Activated naive CD4-positive, alpha-beta T cell treated with anti-CD3 and anti-CD28 coated beads, Interleukin-2, amount 50 U/mL, for 24 hours (primary cell): ENCODE measurements around the gene OR2A12.
"Not testable (repeated sequence)": the region's sequence is repeated elsewhere in the genome, so short reads cannot be mapped to it uniquely, and the experiment has no call there.

Experiments used
- H3K27ac Mint-ChIP-seq: one replicate; pipeline ENCODE4 v1.8.0; 2021; ENCODE audit warnings: mild to moderate bottlenecking, mixed read lengths
- H3K27me3 Mint-ChIP-seq: one replicate; pipeline ENCODE4 v1.8.0; 2021; ENCODE audit warnings: mixed read lengths
- H3K36me3 Mint-ChIP-seq: one replicate; pipeline ENCODE4 v1.8.0; 2021; ENCODE audit warnings: mixed read lengths
- H3K4me1 Mint-ChIP-seq: one replicate; pipeline ENCODE4 v1.8.0; 2021; ENCODE audit warnings: mixed read lengths
- H3K4me3 Mint-ChIP-seq: one replicate; pipeline ENCODE4 v1.8.0; 2021; ENCODE audit warnings: mild to moderate bottlenecking, mixed read lengths
- H3K9me3 Mint-ChIP-seq: one replicate; pipeline ENCODE4 v1.8.0; 2021; ENCODE audit warnings: mixed read lengths

The OR2A12 gene, protein sequence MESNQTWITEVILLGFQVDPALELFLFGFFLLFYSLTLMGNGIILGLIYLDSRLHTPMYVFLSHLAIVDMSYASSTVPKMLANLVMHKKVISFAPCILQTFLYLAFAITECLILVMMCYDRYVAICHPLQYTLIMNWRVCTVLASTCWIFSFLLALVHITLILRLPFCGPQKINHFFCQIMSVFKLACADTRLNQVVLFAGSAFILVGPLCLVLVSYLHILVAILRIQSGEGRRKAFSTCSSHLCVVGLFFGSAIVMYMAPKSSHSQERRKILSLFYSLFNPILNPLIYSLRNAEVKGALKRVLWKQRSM

DNA sequence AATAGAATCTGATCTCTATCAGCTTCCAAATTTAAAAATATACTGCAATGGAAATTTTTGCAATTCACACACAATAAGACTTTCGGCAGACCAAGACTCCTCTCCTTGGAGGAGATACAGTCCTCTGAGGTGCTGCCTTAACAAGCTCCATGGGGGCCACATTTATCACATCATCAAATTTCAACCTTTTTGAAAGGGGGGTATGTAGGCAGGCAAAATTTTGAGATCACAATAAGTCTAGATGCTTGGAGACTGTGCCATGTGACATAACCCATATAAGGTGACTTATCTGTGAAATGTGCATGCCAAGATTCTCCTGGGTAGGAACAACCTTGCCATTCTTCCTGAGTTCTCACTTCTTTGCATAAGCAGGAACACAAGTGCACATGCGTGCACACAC, at the start of gene OR2A12:
OR2A12 (plus strand) TSS at position 301 of the 400 bp plus-strand sequence. CDS start 8,830 bp downstream, outside the sequence.
- Mint-ChIP-seq H3K4me1 (no peaks in the 10 kb centered on the region), H3K9me3 (peaks cover 6% of the 10 kb centered on the region), H3K4me3 (no peak within 1 kb of the TSS), H3K36me3 (no peaks in the 10 kb centered on the region), H3K27me3 (no peaks in the 10 kb centered on the region), H3K27ac (no peak within 1 kb of the TSS)

GRCh38 chr7:144036302-144036885, 49.7 kb upstream of the OR2A12 start:
- H3K36me3 Mint-ChIP-seq: no peaks in the 10 kb centered on the region
- H3K9me3 Mint-ChIP-seq: no peaks in the 10 kb centered on the region
- H3K27ac Mint-ChIP-seq: no peak overlapping the region
- no peak overlapping the region for H3K4me3 Mint-ChIP-seq
- peaks cover 12% of the 10 kb centered on the region for H3K27me3 Mint-ChIP-seq
- H3K4me1 Mint-ChIP-seq: no peaks in the 10 kb centered on the region

DNA sequence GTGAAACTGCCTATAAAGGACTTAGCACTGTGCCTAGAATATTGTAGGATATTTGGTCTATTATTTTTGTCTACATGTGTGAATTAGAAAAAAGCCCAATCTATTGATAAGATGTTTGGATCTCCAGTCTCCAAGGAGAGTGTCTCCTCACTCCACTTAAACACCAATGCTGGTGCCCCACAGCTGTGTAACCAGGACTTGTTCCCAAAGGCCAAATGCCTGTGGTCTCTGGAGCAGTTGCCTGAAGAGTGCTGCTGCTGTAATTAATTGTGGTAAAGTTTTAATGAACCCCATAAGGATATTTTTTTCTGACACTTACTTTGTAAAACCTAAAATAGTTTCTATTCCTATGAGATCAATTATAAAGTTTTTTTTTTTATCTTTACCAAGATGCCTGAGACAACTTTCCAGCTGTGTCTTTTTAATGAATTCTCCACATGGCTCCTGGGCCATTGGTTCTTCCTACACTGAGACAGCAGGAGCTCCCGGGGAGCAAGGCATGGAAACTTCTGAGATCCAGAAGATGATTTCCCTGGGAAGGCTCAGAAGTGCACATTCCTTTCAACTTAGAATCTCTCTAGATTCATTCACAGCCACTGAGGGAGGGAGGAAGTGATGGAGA, 48.6 kb upstream of the OR2A12 start:
- Mint-ChIP-seq H3K36me3 (no peaks in the 10 kb centered on the region), H3K27me3 (peaks cover 10% of the 10 kb centered on the region), H3K4me3 (no peak overlapping the region), H3K4me1 (no peaks in the 10 kb centered on the region), H3K9me3 (no peaks in the 10 kb centered on the region), H3K27ac (no peak overlapping the region)

DNA sequence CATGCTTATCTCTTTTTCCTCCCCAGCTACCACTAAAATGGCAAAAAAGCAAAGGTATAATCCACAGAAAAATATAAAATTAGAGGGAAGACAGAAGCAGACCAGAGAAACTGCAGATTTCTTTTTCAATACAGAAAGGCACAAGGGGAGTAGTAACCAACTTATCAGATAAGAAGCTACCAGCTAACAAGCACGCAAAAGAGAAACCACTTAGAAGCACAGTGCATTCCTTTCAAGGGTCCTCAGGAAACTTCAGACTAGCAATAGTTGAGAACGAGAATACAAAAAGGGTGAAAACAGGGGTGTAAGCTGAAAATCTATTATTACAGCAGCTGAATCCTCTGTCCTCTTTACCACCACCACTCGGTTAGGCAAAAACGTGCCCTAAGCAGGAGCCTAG, 47.2 kb upstream of the OR2A12 start:
- no peak overlapping the region for H3K27ac Mint-ChIP-seq
- no peaks in the 10 kb centered on the region for H3K4me1 Mint-ChIP-seq
- peaks cover 6% of the 10 kb centered on the region for H3K27me3 Mint-ChIP-seq
- no peak overlapping the region for H3K4me3 Mint-ChIP-seq
- H3K36me3 Mint-ChIP-seq: no peaks in the 10 kb centered on the region
- no peaks in the 10 kb centered on the region for H3K9me3 Mint-ChIP-seq

GRCh38 chr7:144048648-144049047, 37.4 kb upstream of the OR2A12 start, which contains the start of gene OR2A5:
Gene OR2A5, plus strand, starts transcription at chr7:144048948. Its CDS starts 1,454 bp downstream, at chr7:144050402.
- no peaks in the 10 kb centered on the region for H3K36me3 Mint-ChIP-seq
- no peak within 1 kb of the TSS for H3K27ac Mint-ChIP-seq
- no peaks in the 10 kb centered on the region for H3K4me1 Mint-ChIP-seq
- H3K27me3 Mint-ChIP-seq: peaks cover 15% of the 10 kb centered on the region
- H3K4me3 Mint-ChIP-seq: no peak within 1 kb of the TSS
- no peaks in the 10 kb centered on the region for H3K9me3 Mint-ChIP-seq

DNA sequence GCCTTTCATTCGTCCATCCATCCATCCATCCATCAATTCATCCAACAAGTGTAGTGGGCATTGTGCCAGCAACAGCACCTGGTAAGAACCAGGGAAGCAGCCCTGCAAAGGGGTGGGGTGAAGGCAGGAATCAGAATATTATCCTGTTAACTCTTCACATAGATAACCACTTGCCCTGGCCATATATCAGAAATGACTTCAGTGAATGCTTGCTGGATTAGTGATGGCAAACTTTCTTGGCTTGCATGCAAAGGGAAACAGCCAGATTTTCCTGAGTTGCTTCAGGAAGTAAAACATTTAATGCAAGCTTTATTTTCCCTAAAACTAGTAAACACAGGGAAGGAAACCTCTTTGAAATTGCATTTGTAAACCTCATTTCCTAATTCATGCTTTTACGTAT, 36.6 kb upstream of the OR2A12 start:
- no peaks in the 10 kb centered on the region for H3K4me1 Mint-ChIP-seq
- no peaks in the 10 kb centered on the region for H3K9me3 Mint-ChIP-seq
- H3K4me3 Mint-ChIP-seq: no peak overlapping the region
- no peak overlapping the region for H3K27ac Mint-ChIP-seq
- H3K27me3 Mint-ChIP-seq: peaks cover 15% of the 10 kb centered on the region
- H3K36me3 Mint-ChIP-seq: no peaks in the 10 kb centered on the region

GRCh38 chr7:144050093-144050492, 36.0 kb upstream of the OR2A12 start:
- H3K36me3 Mint-ChIP-seq: no peaks in the 10 kb centered on the region
- H3K27ac Mint-ChIP-seq: no peak overlapping the region
- peaks cover 15% of the 10 kb centered on the region for H3K27me3 Mint-ChIP-seq
- no peaks in the 10 kb centered on the region for H3K4me1 Mint-ChIP-seq
- H3K9me3 Mint-ChIP-seq: no peaks in the 10 kb centered on the region
- H3K4me3 Mint-ChIP-seq: no peak overlapping the region

GRCh38 chr7:144050884-144051283, 35.2 kb upstream of the OR2A12 start:
- H3K9me3 Mint-ChIP-seq, H3K4me1 Mint-ChIP-seq, H3K36me3 Mint-ChIP-seq, H3K4me3 Mint-ChIP-seq, H3K27ac Mint-ChIP-seq: not testable (repeated sequence)
- peaks cover 17% of the 10 kb centered on the region for H3K27me3 Mint-ChIP-seq

- peaks cover 2% of the 10 kb centered on the region for H3K36me3 Mint-ChIP-seq
- peaks cover 10% of the 10 kb centered on the region for H3K9me3 Mint-ChIP-seq
- H3K4me3 Mint-ChIP-seq: no peak overlapping the region
- peaks cover 3% of the 10 kb centered on the region for H3K27me3 Mint-ChIP-seq
- no peaks in the 10 kb centered on the region for H3K4me1 Mint-ChIP-seq
- no peak overlapping the region for H3K27ac Mint-ChIP-seq
Measured at GRCh38 chr7:144057954-144058353, 28.1 kb upstream of the OR2A12 start.

DNA sequence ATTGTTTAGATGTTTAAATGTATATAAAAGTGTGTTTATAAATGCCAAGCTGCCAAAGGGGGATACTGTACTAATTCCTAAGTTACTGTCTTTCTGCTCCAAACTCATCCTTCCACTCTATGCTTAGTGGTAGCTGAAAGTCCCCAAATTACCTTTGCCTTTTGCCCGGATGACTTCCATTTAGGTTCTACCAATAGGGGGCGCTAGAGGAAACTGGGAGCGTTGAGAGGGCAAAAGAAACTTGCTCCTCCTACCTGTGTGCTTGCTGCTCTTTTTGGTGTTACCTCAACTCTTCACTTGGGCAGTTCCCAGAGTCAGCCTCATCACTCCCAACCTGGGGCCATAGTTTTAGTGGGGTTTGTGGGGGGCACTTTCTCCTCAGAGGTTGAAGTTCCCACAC, 22.4 kb upstream of the OR2A12 start:
- Mint-ChIP-seq H3K27me3 (peaks cover 8% of the 10 kb centered on the region), H3K27ac (no peak overlapping the region), H3K4me1 (no peaks in the 10 kb centered on the region), H3K36me3 (peaks cover 2% of the 10 kb centered on the region), H3K9me3 (peaks cover 10% of the 10 kb centered on the region), H3K4me3 (no peak overlapping the region)

GRCh38 chr7:144069511-144069910, 16.6 kb upstream of the OR2A12 start, which contains the start of gene OR2A25:
Gene OR2A25, plus strand, starts transcription at chr7:144069811. Its CDS starts 4,409 bp downstream, at chr7:144074220.
- peaks cover 4% of the 10 kb centered on the region for H3K27me3 Mint-ChIP-seq
- H3K36me3 Mint-ChIP-seq: no peaks in the 10 kb centered on the region
- no peaks in the 10 kb centered on the region for H3K9me3 Mint-ChIP-seq
- H3K27ac Mint-ChIP-seq: no peak within 1 kb of the TSS
- no peaks in the 10 kb centered on the region for H3K4me1 Mint-ChIP-seq
- no peak within 1 kb of the TSS for H3K4me3 Mint-ChIP-seq

- no peak overlapping the region for H3K27ac Mint-ChIP-seq
- no peak overlapping the region for H3K4me3 Mint-ChIP-seq
- peaks cover 4% of the 10 kb centered on the region for H3K27me3 Mint-ChIP-seq
- H3K4me1 Mint-ChIP-seq: no peaks in the 10 kb centered on the region
- H3K36me3 Mint-ChIP-seq: no peaks in the 10 kb centered on the region
- H3K9me3 Mint-ChIP-seq: peaks cover 2% of the 10 kb centered on the region
Measured at GRCh38 chr7:144069953-144070352, 16.1 kb upstream of the OR2A12 start.

- Mint-ChIP-seq H3K4me1 (no peaks in the 10 kb centered on the region), H3K4me3 (no peak overlapping the region), H3K9me3 (peaks cover 5% of the 10 kb centered on the region), H3K36me3 (no peaks in the 10 kb centered on the region), H3K27me3 (peaks cover 4% of the 10 kb centered on the region), H3K27ac (no peak overlapping the region)
Measured at GRCh38 chr7:144074374-144074773, 11.7 kb upstream of the OR2A12 start.

GRCh38 chr7:144086730-144087129, 652 bp downstream of the OR2A12 start:
- H3K36me3 Mint-ChIP-seq: no peaks in the 10 kb centered on the region
- no peaks in the 10 kb centered on the region for H3K27me3 Mint-ChIP-seq
- no peaks in the 10 kb centered on the region for H3K9me3 Mint-ChIP-seq
- no peaks in the 10 kb centered on the region for H3K4me1 Mint-ChIP-seq
- no peak overlapping the region for H3K27ac Mint-ChIP-seq
- H3K4me3 Mint-ChIP-seq: no peak overlapping the region

DNA sequence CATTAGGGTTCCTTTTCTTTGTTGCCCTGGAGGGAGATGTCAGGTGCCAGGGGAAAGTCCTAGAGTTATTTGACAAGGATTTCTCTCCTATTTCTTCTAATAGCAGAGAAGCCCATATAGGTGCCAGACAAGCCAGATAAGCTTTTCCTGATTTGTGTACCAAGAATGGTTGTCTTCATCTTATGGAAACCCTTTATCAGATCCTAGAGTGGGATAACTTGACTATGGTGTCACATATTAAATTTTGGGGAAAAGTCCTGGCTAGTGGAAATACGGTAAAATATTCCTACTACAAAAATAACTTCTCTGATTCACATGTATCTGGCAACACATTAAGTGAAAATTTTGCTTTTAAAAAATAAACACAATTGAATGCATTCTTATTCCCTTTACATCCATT, 1.2 kb downstream of the OR2A12 start:
- Mint-ChIP-seq H3K27me3 (no peaks in the 10 kb centered on the region), H3K27ac (no peak overlapping the region), H3K4me1 (no peaks in the 10 kb centered on the region), H3K36me3 (no peaks in the 10 kb centered on the region), H3K4me3 (no peak overlapping the region), H3K9me3 (no peaks in the 10 kb centered on the region)

DNA sequence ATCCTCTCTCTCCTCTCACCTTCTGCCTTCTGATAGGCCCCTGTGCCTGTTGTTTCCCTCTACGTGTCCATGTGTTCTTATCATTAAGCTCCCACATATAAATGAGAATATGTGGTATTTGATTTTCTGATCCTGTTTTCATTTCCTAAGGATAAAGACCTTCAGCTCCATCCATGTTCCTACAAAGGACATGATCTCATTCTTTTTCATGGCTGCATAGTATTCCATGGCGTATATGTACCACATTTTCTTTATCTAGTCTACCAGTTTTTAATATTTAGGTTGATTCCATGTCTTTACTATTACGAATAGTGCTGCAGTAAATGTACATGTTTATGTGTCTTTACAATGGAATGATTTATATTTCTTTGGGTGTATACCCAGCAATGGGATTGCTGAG, 4.6 kb downstream of the OR2A12 start:
- no peaks in the 10 kb centered on the region for H3K4me1 Mint-ChIP-seq
- peak overlapping the region; percentile 27 for H3K27ac Mint-ChIP-seq
- H3K9me3 Mint-ChIP-seq: no peaks in the 10 kb centered on the region
- no peaks in the 10 kb centered on the region for H3K36me3 Mint-ChIP-seq
- H3K27me3 Mint-ChIP-seq: no peaks in the 10 kb centered on the region
- no peak overlapping the region for H3K4me3 Mint-ChIP-seq
